ENCODE data around the gene FNBP1. TPM values are rescaled to one million over a fixed set of nuclear protein-coding genes. Genes with fewer than 3 reads are reported as not detected.

FNBP1 gene
- total and polyA plus RNA-seq, 2 of the 8 experiments (the other 6 are each of a cell fraction or from before 2014, with no cell fraction given), result 7.2 to 40.9 TPM

DNA sequence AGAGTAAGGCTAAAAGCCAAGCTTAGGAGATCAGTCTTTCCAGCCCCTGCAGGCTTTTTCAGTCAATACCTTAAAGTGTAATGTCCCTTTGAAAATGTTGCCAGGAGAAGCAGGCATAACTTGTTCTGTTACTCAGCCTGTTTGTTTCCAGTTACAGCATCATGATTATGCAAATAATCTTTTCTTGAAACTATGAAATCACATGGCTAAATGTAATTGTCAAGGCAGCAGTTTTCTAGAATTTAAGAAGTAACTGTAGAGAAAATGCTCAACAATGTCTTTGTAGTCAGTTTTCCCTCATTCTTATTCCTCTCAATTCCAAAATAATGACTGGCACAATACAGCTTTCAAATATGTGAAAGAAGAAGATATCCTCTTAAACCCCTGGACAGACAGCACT lies 8.9 kb upstream of the FNBP1 start (continued):
- TF ChIP-seq, protein P1, sequence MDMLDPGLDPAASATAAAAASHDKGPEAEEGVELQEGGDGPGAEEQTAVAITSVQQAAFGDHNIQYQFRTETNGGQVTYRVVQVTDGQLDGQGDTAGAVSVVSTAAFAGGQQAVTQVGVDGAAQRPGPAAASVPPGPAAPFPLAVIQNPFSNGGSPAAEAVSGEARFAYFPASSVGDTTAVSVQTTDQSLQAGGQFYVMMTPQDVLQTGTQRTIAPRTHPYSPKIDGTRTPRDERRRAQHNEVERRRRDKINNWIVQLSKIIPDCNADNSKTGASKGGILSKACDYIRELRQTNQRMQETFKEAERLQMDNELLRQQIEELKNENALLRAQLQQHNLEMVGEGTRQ (IDR thresholded peaks at IDR 0.05; ENCODE audit: low read length), result no peak
- TF ChIP-seq RNF2 (IDR thresholded peaks at IDR 0.05; ENCODE audit: borderline replicate concordance, low read depth, low read length, missing control alignments, poor library complexity, severe bottlenecking), result no peak
- TF ChIP-seq CHD1 (IDR thresholded peaks at IDR 0.05; ENCODE audit: low read depth, low read length), result no peak
- TF ChIP-seq SRF (IDR thresholded peaks at IDR 0.05; ENCODE audit: low read depth, low read length), result no peak
- no peak for TF ChIP-seq ZNF274 (IDR thresholded peaks at IDR 0.05; ENCODE audit: borderline replicate concordance, extremely low read depth, low read length)
- TF ChIP-seq RBBP5 (IDR thresholded peaks at IDR 0.05; ENCODE audit: borderline replicate concordance, low read depth, low read length), result no peak
